Gastroesophageal sphincter (tissue), 3 donors: ENCODE measurements around the gene LGALSL.

Source experiments
- EP300 ChIP-seq: sonication (generic); formaldehyde crosslinking; IDR thresholded peaks from one replicate; pipeline ENCODE4 v1.6.1; 2017; ENCODE audit warnings: antibody characterized with exemption, mild to moderate bottlenecking
- POLR2A ChIP-seq, 2 donors: fragments of 450-650 bp; IDR thresholded peaks; one replicate each; pipeline ENCODE4 v1.6.1; 2017; ENCODE audit warnings: antibody characterized with exemption in 2 of 2, mild to moderate bottlenecking in 2 of 2, moderate library complexity in 1 of 2
- POLR2AphosphoS5 ChIP-seq: sonication (generic); formaldehyde crosslinking; IDR thresholded peaks from one replicate; pipeline ENCODE4 v1.6.1; 2017; ENCODE audit warnings: antibody characterized with exemption
- TF ChIP-seq, protein P1 (sequence below), 4 experiments: fragments of 200-600 bp in 2 of 4; fragments of 450-650 bp in 2 of 4; sonication (generic) in 1 of 4; IDR thresholded peaks; one replicate each; pipeline ENCODE4 v1.5.1; 2017 to 2019; ENCODE audit warnings: antibody characterized with exemption in 4 of 4, mild to moderate bottlenecking in 2 of 4, moderate library complexity in 2 of 4

- TF ChIP-seq, protein P1, sequence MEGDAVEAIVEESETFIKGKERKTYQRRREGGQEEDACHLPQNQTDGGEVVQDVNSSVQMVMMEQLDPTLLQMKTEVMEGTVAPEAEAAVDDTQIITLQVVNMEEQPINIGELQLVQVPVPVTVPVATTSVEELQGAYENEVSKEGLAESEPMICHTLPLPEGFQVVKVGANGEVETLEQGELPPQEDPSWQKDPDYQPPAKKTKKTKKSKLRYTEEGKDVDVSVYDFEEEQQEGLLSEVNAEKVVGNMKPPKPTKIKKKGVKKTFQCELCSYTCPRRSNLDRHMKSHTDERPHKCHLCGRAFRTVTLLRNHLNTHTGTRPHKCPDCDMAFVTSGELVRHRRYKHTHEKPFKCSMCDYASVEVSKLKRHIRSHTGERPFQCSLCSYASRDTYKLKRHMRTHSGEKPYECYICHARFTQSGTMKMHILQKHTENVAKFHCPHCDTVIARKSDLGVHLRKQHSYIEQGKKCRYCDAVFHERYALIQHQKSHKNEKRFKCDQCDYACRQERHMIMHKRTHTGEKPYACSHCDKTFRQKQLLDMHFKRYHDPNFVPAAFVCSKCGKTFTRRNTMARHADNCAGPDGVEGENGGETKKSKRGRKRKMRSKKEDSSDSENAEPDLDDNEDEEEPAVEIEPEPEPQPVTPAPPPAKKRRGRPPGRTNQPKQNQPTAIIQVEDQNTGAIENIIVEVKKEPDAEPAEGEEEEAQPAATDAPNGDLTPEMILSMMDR (IDR thresholded peaks at IDR 0.05) = no peak
- TF ChIP-seq POLR2A (IDR thresholded peaks at IDR 0.05) (no peak), EP300 (no peak), POLR2AphosphoS5 (no peak)
Measured at GRCh38 chr2:64419596-64420165, 34.3 kb upstream of the LGALSL start.
